ENCODE data around the gene NPTX1. TPM values are rescaled to one million over a fixed set of nuclear protein-coding genes. Genes with fewer than 3 reads are reported as not detected.

Gene NPTX1
- total RNA-seq, 2 experiments from 2014 or later: 0.22 TPM; not detected in 1

GRCh38 chr17:80473701-80474100 is 2.7 kb downstream of the NPTX1 start:
- no peak overlapping the region for H3K4me3 ChIP-seq (ENCODE audit: low read depth, low read length, poor library complexity, severe bottlenecking)
- no peak for TF ChIP-seq EZH2phosphoT487 (IDR thresholded peaks at IDR 0.05; ENCODE audit: borderline replicate concordance, low read depth, low read length)
- no peak for TF ChIP-seq CTCF (conservative IDR thresholded peaks at IDR 0.05; ENCODE audit: low read length)
- H2AFZ ChIP-seq (ENCODE audit: low read length): no peak overlapping the region
- H3K4me1 ChIP-seq (ENCODE audit: insufficient read depth, low read length, poor library complexity, severe bottlenecking): peaks cover 18% of the 10 kb centered on the region
- no peak overlapping the region for H3K4me2 ChIP-seq (ENCODE audit: low read length)
- H3K9me3 ChIP-seq (ENCODE audit: low read length): no peaks in the 10 kb centered on the region
- H3K9me2 ChIP-seq (ENCODE audit: insufficient read depth, low read length): no peaks in the 10 kb centered on the region
- H3K36me3 ChIP-seq (ENCODE audit: insufficient read depth, low read length): no peaks in the 10 kb centered on the region
- no peak for DNase-seq (ENCODE audit: low spot score)
- POLR2A ChIA-PET: no interaction called here
- no peaks in the 10 kb centered on the region for H4K20me1 ChIP-seq (ENCODE audit: insufficient read depth, low read length)
- CTCF ChIA-PET (ENCODE audit: unreplicated experiment): interaction anchor here (0.6 kb wide), 4 partner anchors 59 to 496 kb away, joined by 3 to 4 read pairs (median 4); no protein-coding TSS in a partner anchor
- intact Hi-C loops (cut with micrococcal nuclease; ENCODE audit: unreplicated experiment): loop anchor here (1.0 kb wide), 1 partner anchor 102 kb away; no protein-coding TSS in a partner anchor
- BruUV-seq (replicated peaks): no TSS peak
- no peak overlapping the region for H3K27ac ChIP-seq (ENCODE audit: low read depth, low read length, poor library complexity, severe bottlenecking)
- no peaks in the 10 kb centered on the region for H3K79me2 ChIP-seq (ENCODE audit: insufficient read depth, low read depth, low read length)

- intact Hi-C loops (cut with micrococcal nuclease; ENCODE audit: unreplicated experiment): no loop called here
- TF ChIP-seq CTCF (conservative IDR thresholded peaks at IDR 0.05; ENCODE audit: low read length): no peak
- TF ChIP-seq EZH2phosphoT487 (IDR thresholded peaks at IDR 0.05; ENCODE audit: borderline replicate concordance, low read depth, low read length): no peak
- no peaks in the 10 kb centered on the region for H3K9me3 ChIP-seq (ENCODE audit: low read length)
- no peak overlapping the region for H3K27ac ChIP-seq (ENCODE audit: low read depth, low read length, poor library complexity, severe bottlenecking)
- ChIA-PET CTCF (ENCODE audit: unreplicated experiment) (interaction anchor here (0.6 kb wide), 1 partner anchor 86 kb away, joined by 4 read pairs; no protein-coding TSS in a partner anchor), POLR2A (interaction anchor here (0.6 kb wide), 1 partner anchor 313 kb away, joined by 3 read pairs; no protein-coding TSS in a partner anchor)
- DNase-seq (ENCODE audit: low spot score): no peak
- H3K4me3 ChIP-seq (ENCODE audit: low read depth, low read length, poor library complexity, severe bottlenecking): no peak overlapping the region
- no peak overlapping the region for H2AFZ ChIP-seq (ENCODE audit: low read length)
- peaks cover 18% of the 10 kb centered on the region for H3K4me1 ChIP-seq (ENCODE audit: insufficient read depth, low read length, poor library complexity, severe bottlenecking)
- H3K9me2 ChIP-seq (ENCODE audit: insufficient read depth, low read length): no peaks in the 10 kb centered on the region
- no peaks in the 10 kb centered on the region for H3K36me3 ChIP-seq (ENCODE audit: insufficient read depth, low read length)
- no peaks in the 10 kb centered on the region for H3K79me2 ChIP-seq (ENCODE audit: insufficient read depth, low read depth, low read length)
- no peaks in the 10 kb centered on the region for H4K20me1 ChIP-seq (ENCODE audit: insufficient read depth, low read length)
- no TSS peak for BruUV-seq (replicated peaks)
- no peak overlapping the region for H3K4me2 ChIP-seq (ENCODE audit: low read length)
Measured at GRCh38 chr17:80472996-80473395, 3.4 kb downstream of the NPTX1 start.

GRCh38 chr17:80471922-80472321 is 4.5 kb downstream of the NPTX1 start:
- no TSS peak for BruUV-seq (replicated peaks)
- TF ChIP-seq EZH2phosphoT487 (IDR thresholded peaks at IDR 0.05; ENCODE audit: borderline replicate concordance, low read depth, low read length) (no peak), CTCF (conservative IDR thresholded peaks at IDR 0.05; ENCODE audit: low read length) (no peak)

More at GRCh38 chr17:80471922-80472321, 4.5 kb downstream of the NPTX1 start:
- H3K79me2 ChIP-seq (ENCODE audit: insufficient read depth, low read depth, low read length): no peaks in the 10 kb centered on the region
- no peak overlapping the region for H2AFZ ChIP-seq (ENCODE audit: low read length)
- H3K4me1 ChIP-seq (ENCODE audit: insufficient read depth, low read length, poor library complexity, severe bottlenecking): peaks cover 18% of the 10 kb centered on the region
- H3K4me2 ChIP-seq (ENCODE audit: low read length): no peak overlapping the region
- no peaks in the 10 kb centered on the region for H3K9me3 ChIP-seq (ENCODE audit: low read length)
- DNase-seq (ENCODE audit: low spot score): no peak
- no peaks in the 10 kb centered on the region for H3K9me2 ChIP-seq (ENCODE audit: insufficient read depth, low read length)
- H4K20me1 ChIP-seq (ENCODE audit: insufficient read depth, low read length): no peaks in the 10 kb centered on the region
- no peak overlapping the region for H3K4me3 ChIP-seq (ENCODE audit: low read depth, low read length, poor library complexity, severe bottlenecking)
- POLR2A ChIA-PET: no interaction called here
- intact Hi-C loops (cut with micrococcal nuclease; ENCODE audit: unreplicated experiment): no loop called here
- H3K27ac ChIP-seq (ENCODE audit: low read depth, low read length, poor library complexity, severe bottlenecking): no peak overlapping the region
- no peaks in the 10 kb centered on the region for H3K36me3 ChIP-seq (ENCODE audit: insufficient read depth, low read length)
- CTCF ChIA-PET (ENCODE audit: unreplicated experiment): no interaction called here
